ENCODE measurements around the gene FRRS1L. TPM values are rescaled to one million over a fixed set of nuclear protein-coding genes. Genes with fewer than 3 reads are reported as not detected.

FRRS1L gene
- total RNA-seq, 2 donors from 2014 or later: 0.52 to 0.81 TPM

DNA sequence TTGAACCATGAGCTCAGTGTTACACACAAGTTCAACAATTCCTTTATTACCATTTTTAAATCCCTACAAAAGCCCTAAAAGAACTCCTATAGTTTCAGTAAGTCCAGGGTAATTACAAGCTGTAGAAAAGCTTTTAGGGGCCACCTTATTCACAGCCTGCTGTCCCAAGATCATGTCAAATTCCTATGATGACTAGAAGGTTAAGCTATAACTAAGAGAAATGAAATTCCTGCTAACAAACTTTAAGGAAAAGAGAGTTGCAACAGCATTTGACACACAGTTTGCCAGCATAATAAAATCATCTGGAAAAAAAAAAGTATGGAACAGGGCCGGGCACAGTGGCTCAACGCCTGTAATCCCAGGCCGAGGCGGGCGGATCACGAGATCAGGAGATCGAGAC lies 78.8 kb downstream of the FRRS1L start:
- ATAC-seq (no peak), DNase-seq (no peak)
- intact Hi-C loops (cut with DNase I, micrococcal nuclease): no loop called here

DNA sequence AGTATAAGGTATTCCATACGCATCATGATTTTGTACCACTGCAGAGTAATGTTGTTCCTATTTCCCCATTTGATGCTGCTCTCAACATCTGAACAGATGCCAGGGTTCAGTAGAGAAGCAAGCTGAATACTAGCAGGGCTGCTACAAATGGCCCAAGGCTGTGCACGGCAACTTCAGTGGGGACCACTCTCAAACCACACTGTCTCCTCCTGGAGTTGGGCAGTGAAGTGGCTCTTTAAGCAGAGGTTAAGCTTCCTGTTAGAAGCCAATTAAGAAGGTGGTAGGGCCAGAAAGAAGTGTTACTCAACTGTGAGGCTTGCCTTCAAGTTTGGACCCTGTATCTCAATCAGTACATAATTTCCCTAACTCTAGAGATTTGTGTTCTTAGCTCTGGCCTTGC lies 79.3 kb downstream of the FRRS1L start:
- intact Hi-C loops (cut with DNase I, micrococcal nuclease): no loop called here
- ATAC-seq (no peak), DNase-seq (no peak)

DNA sequence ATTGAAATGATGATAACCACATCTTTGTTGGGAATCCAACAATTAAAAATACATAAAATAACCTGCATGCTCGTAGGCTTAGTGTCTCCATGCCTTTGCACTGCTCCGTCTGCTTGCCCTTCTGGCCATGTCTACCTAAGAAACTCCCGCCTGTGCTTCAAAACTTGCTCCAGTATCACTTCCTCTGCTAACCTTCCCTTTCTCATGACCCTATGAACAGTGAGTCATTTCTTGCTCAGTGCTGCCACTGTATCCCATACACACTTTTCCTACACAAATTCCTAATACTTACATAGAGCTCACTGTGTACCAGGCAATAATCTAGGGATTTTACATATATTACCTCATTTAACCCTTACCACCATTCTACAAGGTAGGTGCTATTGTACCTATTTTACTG lies 80.8 kb downstream of the FRRS1L start:
- no peak for ATAC-seq
- no peak for DNase-seq
- intact Hi-C loops (cut with DNase I, micrococcal nuclease): no loop called here

DNA sequence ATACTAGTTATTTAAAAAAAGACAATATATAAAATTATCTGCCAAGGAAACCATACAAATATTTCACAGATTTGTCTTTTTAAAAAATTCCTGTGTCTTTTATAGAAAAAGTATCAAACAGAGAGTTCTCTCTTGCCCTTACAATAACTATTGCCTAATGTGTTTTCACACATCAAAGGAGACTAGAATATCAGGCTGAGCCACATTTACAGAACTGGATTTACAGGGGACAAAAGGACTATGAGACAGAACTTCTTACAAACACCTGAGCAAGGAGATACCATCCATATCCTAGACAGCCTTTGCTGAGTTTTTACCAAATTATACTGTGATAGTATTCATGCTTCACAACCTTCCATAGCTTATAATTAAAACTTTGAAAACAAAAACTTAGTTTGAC lies 81.5 kb downstream of the FRRS1L start:
- DNase-seq (no peak), ATAC-seq (no peak)
- intact Hi-C loops (cut with DNase I, micrococcal nuclease): no loop called here

DNA sequence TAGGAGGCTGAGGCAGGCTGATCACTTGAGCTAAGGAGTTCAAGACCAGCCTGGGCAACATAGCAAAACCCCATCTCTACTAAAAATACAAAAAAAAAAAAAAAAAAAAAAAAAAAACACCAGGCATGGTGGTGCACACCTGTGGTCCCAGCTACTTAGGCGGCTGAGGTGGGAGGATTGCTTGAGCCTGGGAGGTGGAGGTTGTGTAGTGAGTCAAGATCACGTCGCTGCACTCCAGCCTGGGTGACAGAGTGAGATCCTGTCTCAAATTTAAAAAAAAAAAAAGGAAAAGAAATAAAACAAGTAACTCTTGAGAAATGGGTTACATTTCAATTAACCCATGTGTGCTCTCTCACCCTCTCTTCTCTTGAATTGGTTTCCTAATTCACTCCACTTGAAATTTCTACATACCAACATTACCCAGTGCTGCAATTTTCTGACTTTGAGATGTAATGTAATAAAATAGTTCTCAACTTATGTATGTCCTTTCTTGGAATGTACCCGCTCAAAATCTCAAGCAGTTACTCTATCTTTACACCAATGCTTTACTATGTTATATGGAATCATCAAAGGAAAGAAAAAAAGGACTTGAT lies 83.1 kb downstream of the FRRS1L start:
- DNase-seq (no peak), ATAC-seq (no peak)
- intact Hi-C loops (cut with DNase I, micrococcal nuclease): no loop called here

DNA sequence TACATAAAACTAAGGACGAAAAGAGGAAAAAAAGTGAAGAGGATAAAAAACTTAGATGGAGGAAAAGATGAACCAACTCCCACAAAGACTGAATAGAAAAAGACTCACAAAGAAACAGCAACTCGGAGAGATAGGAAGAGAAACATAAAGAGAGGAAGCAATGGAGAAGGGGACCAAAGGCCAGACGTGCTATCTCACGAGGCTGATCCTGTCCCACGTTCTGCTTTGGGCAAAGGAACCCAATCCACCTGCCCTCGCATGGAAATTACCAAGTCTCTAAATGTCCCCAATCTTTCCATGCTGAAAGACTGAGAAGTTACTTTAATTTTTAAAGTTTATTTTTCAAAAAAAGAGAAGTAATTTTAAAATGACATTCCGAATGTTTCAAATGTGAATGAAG lies 83.9 kb downstream of the FRRS1L start:
- no peak for ATAC-seq
- DNase-seq: no peak
- intact Hi-C loops (cut with DNase I, micrococcal nuclease): no loop called here

DNA sequence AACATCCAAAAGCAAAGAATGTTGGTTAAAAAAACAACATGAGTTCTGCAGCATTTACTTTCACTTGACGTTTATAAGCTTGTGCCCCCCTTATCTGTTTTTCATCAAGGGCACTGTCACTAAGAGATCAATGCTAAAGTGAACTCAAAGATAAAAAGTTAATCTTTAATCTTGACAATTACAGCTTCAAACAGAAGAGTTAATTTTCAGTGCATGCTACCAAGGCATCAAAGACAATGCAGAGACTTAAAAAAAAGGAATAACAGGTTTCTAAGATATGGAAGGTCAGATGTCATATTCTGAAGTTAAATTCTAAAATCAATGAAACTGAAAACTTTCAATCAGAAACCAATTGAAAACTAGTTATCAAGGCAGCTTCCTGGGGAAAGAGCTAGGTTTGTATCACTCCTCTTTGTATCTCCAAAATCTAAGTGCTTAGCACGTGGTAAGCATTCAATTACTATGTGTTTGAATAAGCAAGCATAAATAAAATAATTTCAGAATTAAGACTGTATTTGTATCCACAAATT lies 84.9 kb downstream of the FRRS1L start:
- no peak for DNase-seq
- ATAC-seq: peak; percentile 30
- intact Hi-C loops (cut with DNase I, micrococcal nuclease): no loop called here

Other genes with a start within 250 kb of the FRRS1L start
- gene ELP1, start 233.1 kb downstream of the FRRS1L start, total RNA-seq: 10 to 100 TPM; 12.8 to 13.1 TPM
- 10 to 100 TPM; 11.0 to 13.9 TPM for gene ABITRAM, start 232.8 kb downstream of the FRRS1L start, total RNA-seq
- 10 to 100 TPM in 1 of 2 donors, 1 to 10 TPM in 1; 7.6 to 13.1 TPM for gene CTNNAL1, start 153.8 kb downstream of the FRRS1L start, total RNA-seq
- gene TMEM245, start 47.3 kb downstream of the FRRS1L start, total RNA-seq: 10 to 100 TPM; 33.7 to 37.0 TPM
- gene EPB41L4B, start 153.8 kb upstream of the FRRS1L start, total RNA-seq: 100 to 1,000 TPM; 147 to 150 TPM